GM10266 (cell line): ENCODE data around the gene HEPACAM2.

ENCODE experiments used
- DNase-seq: peaks from one replicate; pipeline ENCODE4 v3.0.0; 2012; ENCODE audit errors: extremely low spot score
- TF ChIP-seq, protein P1 (sequence below): IDR thresholded peaks from 2 replicates; pipeline ENCODE4 v1.5.1; 2012; ENCODE audit warnings: mild to moderate bottlenecking, low read depth; ENCODE audit not compliant: control insufficient read depth, insufficient read depth; ENCODE audit errors: missing control alignments

HEPACAM2 gene

DNA sequence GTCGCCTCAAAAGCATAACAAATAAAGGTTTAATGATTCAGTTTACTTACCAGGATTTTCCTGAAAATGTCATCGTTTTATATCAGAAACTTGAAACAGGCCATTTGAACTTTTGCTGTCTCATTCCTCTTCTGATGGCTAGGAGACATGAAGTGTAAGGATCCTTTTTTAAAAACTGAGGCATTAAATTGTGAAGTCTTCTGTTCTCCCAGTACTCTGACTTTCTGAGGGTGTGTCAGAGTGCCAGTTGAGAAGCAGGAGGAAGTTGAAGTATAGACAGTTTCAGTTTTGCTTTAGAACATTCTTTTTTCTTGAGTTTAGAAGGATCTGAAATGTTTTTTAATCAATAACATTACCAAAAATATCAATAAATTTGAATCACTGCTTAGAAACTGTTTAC lies 78.1 kb downstream of the HEPACAM2 start, which contains the start of gene SAMD9L:
SAMD9L (minus strand) TSS at position 242 of the 400 bp plus-strand sequence. CDS start 12,414 bp downstream, outside the sequence.
- TF ChIP-seq, protein P1, sequence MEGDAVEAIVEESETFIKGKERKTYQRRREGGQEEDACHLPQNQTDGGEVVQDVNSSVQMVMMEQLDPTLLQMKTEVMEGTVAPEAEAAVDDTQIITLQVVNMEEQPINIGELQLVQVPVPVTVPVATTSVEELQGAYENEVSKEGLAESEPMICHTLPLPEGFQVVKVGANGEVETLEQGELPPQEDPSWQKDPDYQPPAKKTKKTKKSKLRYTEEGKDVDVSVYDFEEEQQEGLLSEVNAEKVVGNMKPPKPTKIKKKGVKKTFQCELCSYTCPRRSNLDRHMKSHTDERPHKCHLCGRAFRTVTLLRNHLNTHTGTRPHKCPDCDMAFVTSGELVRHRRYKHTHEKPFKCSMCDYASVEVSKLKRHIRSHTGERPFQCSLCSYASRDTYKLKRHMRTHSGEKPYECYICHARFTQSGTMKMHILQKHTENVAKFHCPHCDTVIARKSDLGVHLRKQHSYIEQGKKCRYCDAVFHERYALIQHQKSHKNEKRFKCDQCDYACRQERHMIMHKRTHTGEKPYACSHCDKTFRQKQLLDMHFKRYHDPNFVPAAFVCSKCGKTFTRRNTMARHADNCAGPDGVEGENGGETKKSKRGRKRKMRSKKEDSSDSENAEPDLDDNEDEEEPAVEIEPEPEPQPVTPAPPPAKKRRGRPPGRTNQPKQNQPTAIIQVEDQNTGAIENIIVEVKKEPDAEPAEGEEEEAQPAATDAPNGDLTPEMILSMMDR, result no peak
- peak; percentile 30 for DNase-seq

DNA sequence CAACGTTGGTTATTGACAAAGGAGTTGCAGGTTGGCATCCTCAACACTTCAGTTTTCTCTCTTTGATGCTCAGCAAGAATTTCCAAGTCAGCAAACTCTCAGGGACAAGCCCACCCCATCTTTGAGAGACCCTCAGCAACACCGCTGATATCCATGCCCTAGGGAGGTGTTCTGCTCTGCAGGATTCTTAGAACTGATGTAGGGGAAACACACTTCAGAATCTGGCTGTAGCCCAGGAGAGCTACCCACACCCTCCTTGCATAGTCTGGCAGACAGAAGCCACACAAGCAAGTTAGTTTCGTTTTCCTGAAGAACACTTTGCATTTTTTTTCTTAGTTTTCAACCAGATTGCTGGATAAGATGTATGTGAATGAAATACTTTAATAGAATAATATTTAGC lies 78.9 kb downstream of the HEPACAM2 start:
- peak; percentile 22 for DNase-seq
- TF ChIP-seq, protein P1, result no peak

DNA sequence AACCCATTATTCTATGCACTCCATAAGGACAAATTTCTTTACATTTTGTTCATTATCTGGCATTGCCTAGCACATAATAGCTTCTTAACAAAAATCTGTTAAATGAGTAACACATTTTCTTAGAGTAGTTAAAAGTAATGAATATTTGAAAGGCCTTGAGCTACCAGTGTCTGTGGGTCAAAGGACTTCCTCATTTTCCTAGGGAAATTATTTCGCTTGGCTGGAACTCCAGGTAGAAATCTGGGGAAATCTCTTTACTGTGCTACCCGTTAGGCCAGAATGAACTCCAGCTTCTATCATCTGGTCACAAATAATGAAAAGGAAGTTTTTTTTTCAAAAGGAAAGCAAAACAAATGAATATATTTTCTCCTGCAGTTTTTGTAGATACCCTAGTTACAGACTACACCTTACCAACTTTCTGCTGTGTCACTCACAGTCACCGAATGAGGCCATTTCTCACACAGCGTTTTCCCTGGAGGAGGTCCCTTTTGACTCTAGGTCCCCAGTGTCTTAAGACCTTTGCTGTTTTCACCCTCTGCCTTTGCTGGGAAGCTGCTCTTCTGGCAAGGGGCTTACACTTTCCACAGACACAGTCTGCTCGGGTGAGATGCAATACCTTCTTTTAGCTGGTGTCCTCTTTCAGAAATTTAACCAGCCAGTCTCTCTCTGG lies 79.7 kb downstream of the HEPACAM2 start:
- TF ChIP-seq, protein P1, result no peak
- DNase-seq, result no peak

DNA sequence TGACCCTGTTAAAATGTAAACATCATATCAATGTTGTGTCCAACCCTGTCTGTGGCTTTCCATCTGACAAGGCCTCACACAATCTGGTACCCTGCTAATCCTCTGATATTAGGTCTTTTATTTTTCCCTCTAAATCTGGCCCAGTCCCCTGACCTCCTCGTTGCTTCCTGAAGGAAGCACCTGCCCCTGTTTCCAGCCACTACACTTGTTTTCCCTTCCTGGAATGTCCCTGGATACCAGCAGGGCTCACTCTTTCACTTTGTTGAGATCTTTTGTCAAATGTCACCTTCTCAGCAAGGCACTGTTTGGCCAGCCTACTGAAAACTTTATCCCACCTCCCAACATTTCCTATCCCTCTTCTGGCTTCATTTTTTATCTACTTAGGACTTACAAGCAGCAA lies 80.2 kb downstream of the HEPACAM2 start:
- TF ChIP-seq, protein P1, result no peak
- no peak for DNase-seq

DNA sequence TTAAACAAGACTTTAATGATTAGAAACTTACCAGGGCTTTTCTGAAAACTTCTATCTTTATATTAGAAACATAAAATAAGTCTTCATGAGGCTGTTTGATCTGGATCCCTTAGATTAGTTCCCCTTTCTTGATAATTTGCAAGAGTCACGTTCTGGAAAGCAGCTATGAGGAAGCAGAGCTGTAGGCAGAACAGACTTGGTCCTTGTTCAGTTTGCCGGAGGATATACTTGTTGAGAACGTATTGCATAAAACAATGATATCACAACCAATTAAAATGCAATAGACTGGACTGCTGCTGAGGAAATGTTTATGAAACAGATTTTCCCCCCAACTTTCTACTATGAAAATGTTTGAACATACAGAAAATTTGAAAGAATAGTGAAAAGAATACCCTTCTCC lies 80.9 kb downstream of the HEPACAM2 start:
- TF ChIP-seq, protein P1, result no peak
- DNase-seq, result no peak

DNA sequence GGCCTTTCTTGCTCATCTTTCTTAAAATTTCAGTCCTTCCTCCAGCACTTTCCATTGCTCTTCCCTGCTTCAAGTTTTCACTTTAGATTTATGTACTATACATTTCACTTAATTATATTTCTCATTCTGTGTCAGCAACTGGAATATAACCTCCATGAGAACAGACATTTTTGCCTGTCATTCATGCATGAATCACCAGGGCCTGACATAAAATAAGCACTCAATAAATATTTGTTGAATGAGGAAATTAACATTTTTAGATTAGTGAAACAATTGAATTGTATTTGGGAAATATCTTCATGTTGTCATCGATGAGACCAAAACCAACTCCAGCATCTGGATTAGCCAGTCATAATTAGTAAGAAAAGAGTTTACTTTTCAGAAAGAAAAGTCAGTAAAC lies 84.1 kb downstream of the HEPACAM2 start:
- TF ChIP-seq, protein P1, result no peak
- DNase-seq, result no peak

DNA sequence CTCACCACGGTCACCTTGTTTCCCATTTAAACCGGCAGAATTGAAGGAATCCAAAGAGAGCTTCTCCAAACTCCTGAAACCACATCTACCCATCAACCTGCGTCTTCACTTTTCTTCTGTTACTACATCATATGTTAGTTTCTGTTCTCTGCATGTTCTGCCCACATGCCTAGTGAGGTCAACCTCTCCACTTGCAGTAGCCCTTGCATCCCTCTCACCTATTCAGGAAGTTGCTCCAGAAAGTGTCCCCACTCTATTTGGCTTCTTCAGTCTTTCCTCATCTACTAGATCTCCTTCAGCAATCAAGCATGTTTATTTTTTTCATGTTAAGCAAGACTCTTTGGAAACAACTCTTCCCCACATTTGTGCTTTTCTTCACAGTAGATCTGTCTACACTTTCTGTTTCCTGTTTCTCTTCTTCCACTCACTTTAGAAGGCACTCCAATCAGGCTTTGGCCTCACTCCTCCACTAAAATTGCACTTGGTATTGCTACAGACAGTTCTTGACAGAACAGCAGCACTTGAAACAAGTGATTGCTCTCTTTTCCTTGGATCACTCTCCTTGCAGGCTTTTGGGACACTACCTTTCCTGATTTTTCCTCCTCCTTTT lies 85.6 kb downstream of the HEPACAM2 start:
- DNase-seq, result no peak
- TF ChIP-seq, protein P1, result no peak
